Neural cell (in vitro differentiated cells): Measurements from ENCODE around the gene SPATA3. TPM values are rescaled to one million over a fixed set of nuclear protein-coding genes. Genes with fewer than 3 reads are reported as not detected.

Experiments used
- H2AFZ ChIP-seq: fragments of 200-600, 300-800 bp; sonication (generic), shearing (Covaris generic); 2 replicates; pipeline ENCODE4 v1.6.0; 2014; ENCODE audit warnings: low read depth, mild to moderate bottlenecking, antibody characterized with exemption, low read length, moderate library complexity
- H3F3A ChIP-seq: fragments of 200-600 bp; shearing (Covaris generic); 2 replicates; pipeline ENCODE4 v1.6.1; 2016; ENCODE audit warnings: mild to moderate bottlenecking, moderate library complexity, mixed read lengths, antibody characterized with exemption, low read length; ENCODE audit not compliant: insufficient read depth, poor library complexity, severe bottlenecking
- H3K27ac ChIP-seq: fragments of 200-600, 300-800 bp; sonication (generic), shearing (Covaris generic); 2 replicates; pipeline ENCODE4 v1.5.1; 2014; ENCODE audit warnings: mild to moderate bottlenecking, low read length, moderate library complexity
- H3K27me3 ChIP-seq: fragments of 300-800, 200-600 bp; sonication (generic), shearing (Covaris generic); 2 replicates; pipeline ENCODE4 v1.6.0; 2014; ENCODE audit warnings: mild to moderate bottlenecking, low read depth, low read length, moderate library complexity; ENCODE audit not compliant: insufficient read depth
- H3K36me3 ChIP-seq: fragments of 300-800, 200-600 bp; sonication (generic), shearing (Covaris generic); 2 replicates; pipeline ENCODE4 v1.5.1; 2014; ENCODE audit warnings: mild to moderate bottlenecking, antibody characterized with exemption, low read length, moderate library complexity; ENCODE audit not compliant: insufficient read depth
- H3K4me2 ChIP-seq: fragments of 300-800, 200-600 bp; sonication (generic), shearing (Covaris generic); 2 replicates; pipeline ENCODE4 v1.6.0; 2014; ENCODE audit warnings: mild to moderate bottlenecking, low read length
- H3K4me3 ChIP-seq: fragments of 300-800, 200-600 bp; sonication (generic), shearing (Covaris generic); 2 replicates; pipeline ENCODE4 v1.5.1; 2014; ENCODE audit warnings: mild to moderate bottlenecking, low read length, moderate library complexity
- H3K79me2 ChIP-seq: fragments of 200-600 bp; shearing (Covaris generic); replicated peaks from 2 replicates; pipeline ENCODE4 v1.6.0; 2014; ENCODE audit warnings: mild to moderate bottlenecking, low read length, moderate library complexity; ENCODE audit not compliant: insufficient read depth
- H3K9ac ChIP-seq: fragments of 300-800, 200-600 bp; sonication (generic), shearing (Covaris generic); 2 replicates; pipeline ENCODE4 v1.6.1; 2016; ENCODE audit warnings: mild to moderate bottlenecking, low read length, mixed read lengths
- H3K9me2 ChIP-seq: fragments of 200-600 bp; shearing (Covaris generic); 2 replicates; pipeline ENCODE4 v1.6.1; 2016; ENCODE audit warnings: mild to moderate bottlenecking, low read length, mixed read lengths; ENCODE audit not compliant: insufficient read depth
- H3K9me3 ChIP-seq: fragments of 200-600, 300-800 bp; sonication (generic), shearing (Covaris generic); 2 replicates; pipeline ENCODE4 v1.6.1; 2016; ENCODE audit warnings: mild to moderate bottlenecking, mixed run types, low read length, moderate library complexity, mixed read lengths
- H4K20me1 ChIP-seq: fragments of 200-600 bp; shearing (Covaris generic); 2 replicates; pipeline ENCODE4 v1.6.1; 2016; ENCODE audit warnings: mild to moderate bottlenecking, mixed run types; ENCODE audit not compliant: insufficient read depth
- CTCF ChIP-seq: fragments of 450-650 bp; IDR thresholded peaks from 2 replicates; pipeline ENCODE4 v1.5.1; 2014; ENCODE audit warnings: antibody characterized with exemption, mild to moderate bottlenecking, moderate library complexity; ENCODE audit not compliant: poor library complexity, severe bottlenecking
- EP300 ChIP-seq: fragments of 450-650 bp; conservative IDR thresholded peaks from 2 replicates; pipeline ENCODE4 v1.6.1; 2014; ENCODE audit warnings: antibody characterized with exemption, mild to moderate bottlenecking, moderate library complexity; ENCODE audit not compliant: poor library complexity, severe bottlenecking
- MXI1 ChIP-seq: fragments of 450-650 bp; conservative IDR thresholded peaks from 2 replicates; pipeline ENCODE4 v1.6.1; 2014; ENCODE audit warnings: antibody characterized with exemption, mild to moderate bottlenecking; ENCODE audit not compliant: poor library complexity, severe bottlenecking
- REST ChIP-seq: IDR thresholded peaks from 2 replicates; pipeline ENCODE4 v1.6.1; 2012; ENCODE audit warnings: borderline replicate concordance
- SMC3 ChIP-seq: fragments of 450-650 bp; conservative IDR thresholded peaks from 2 replicates; pipeline ENCODE4 v1.6.1; 2014; ENCODE audit warnings: antibody characterized with exemption, mild to moderate bottlenecking, moderate library complexity; ENCODE audit not compliant: poor library complexity
- polyA plus RNA-seq: library from polyadenylated mRNA; depleted of rRNA; stranded (reverse); fragments of >200 nt; gene quantifications from 2 replicates; pipeline ENCODE4 v1.2.3, GENCODE V29; 2014

SPATA3 gene
- polyA plus RNA-seq, 1 donor from 2014 or later = not detected

- no peaks in the 10 kb centered on the region for H3K36me3 ChIP-seq
- no peaks in the 10 kb centered on the region for H3K9me2 ChIP-seq
- peak within 1 kb of the TSS; percentile 39 for H3K4me2 ChIP-seq
- H3K27ac ChIP-seq = no peak within 1 kb of the TSS
- H3K27me3 ChIP-seq = peaks cover 22% of the 10 kb centered on the region
- no peaks in the 10 kb centered on the region for H4K20me1 ChIP-seq
- H3K79me2 ChIP-seq = no peaks in the 10 kb centered on the region
- peak within 1 kb of the TSS; percentile 55 for H3K9ac ChIP-seq
- peak within 1 kb of the TSS; percentile 8 for H2AFZ ChIP-seq
- no peak for TF ChIP-seq MXI1
- no peak for TF ChIP-seq CTCF
- TF ChIP-seq REST = no peak
- TF ChIP-seq EP300 = no peak
- TF ChIP-seq SMC3 = no peak
- H3K9me3 ChIP-seq = no peaks in the 10 kb centered on the region
- H3F3A ChIP-seq = no peaks in the 10 kb centered on the region
- peak within 1 kb of the TSS; percentile 68 for H3K4me3 ChIP-seq
These were observed 41.3 kb downstream of the SPATA3 start, which contains the start of gene C2orf72 for GRCh38 chr2:231037202-231037730. Gene C2orf72 (plus strand): TSS chr2:231037523. CDS start chr2:231037566, 43 bp downstream.

GRCh38 chr2:231037731-231038482 lies 42.0 kb downstream of the SPATA3 start:
- H3K79me2 ChIP-seq = no peaks in the 10 kb centered on the region
- H3K27ac ChIP-seq = no peak overlapping the region
- TF ChIP-seq REST (no peak), CTCF (peak; percentile 33)
- H3K9ac ChIP-seq = peak overlapping the region; percentile 55
- no peaks in the 10 kb centered on the region for H4K20me1 ChIP-seq
- no peaks in the 10 kb centered on the region for H3F3A ChIP-seq
- H3K9me3 ChIP-seq = no peaks in the 10 kb centered on the region
- no peaks in the 10 kb centered on the region for H3K9me2 ChIP-seq
- peaks cover 22% of the 10 kb centered on the region for H3K27me3 ChIP-seq
- no peaks in the 10 kb centered on the region for H3K36me3 ChIP-seq
- H3K4me2 ChIP-seq = peak overlapping the region; percentile 39
- peak overlapping the region; percentile 68 for H3K4me3 ChIP-seq
- peak overlapping the region; percentile 8 for H2AFZ ChIP-seq
